IMR-90 (cell line): Measurements from ENCODE around the gene LAMB3. TPM values are rescaled to one million over a fixed set of nuclear protein-coding genes. Genes with fewer than 3 reads are reported as not detected.
A peak's percentile ranks its signal among the peaks of the same experiment; 100 is the strongest.

ENCODE experiments used
- ATAC-seq: fragments of 200-7000 bp; cut with Tn5 transposase; 2 replicates; pipeline ENCODE4 v1.9.1; 2020; ENCODE audit warnings: low read depth, mild to moderate bottlenecking, moderate library complexity
- BruUV-seq: library from RNA; stranded (reverse); fragments of 400-500 nt; replicated peaks from 2 replicates; lab custom pipeline; 2021; lab: Mats Ljungman, UMichigan
- CTCF ChIA-PET: fragments of 300-600 bp; formaldehyde crosslinking; extraction: SDS; loops from one replicate; lab custom pipeline; 2021; ENCODE audit warnings: antibody characterized with exemption; lab: Yijun Ruan, JAX
- POLR2A ChIA-PET: fragments of 300-600 bp; sonication (Branson Sonifier 250); formaldehyde crosslinking; loops from one replicate; lab custom pipeline; 2022; ENCODE audit warnings: antibody characterized with exemption; ENCODE audit not compliant: unreplicated experiment; lab: Charles Lee
- DNase-seq: peaks from one replicate; pipeline ENCODE4 v3.0.0; 2013
- H2AFZ ChIP-seq: replicated peaks from 2 replicates; pipeline ENCODE3; 2013; ENCODE audit warnings: low read length, mild to moderate bottlenecking; ENCODE audit not compliant: poor library complexity
- H2AK5ac ChIP-seq: 2 replicates; pipeline ENCODE4 v1.6.1; 2013; ENCODE audit warnings: low read depth, low read length, inconsistent platforms
- H2AK9ac ChIP-seq: replicated peaks from 2 replicates; pipeline ENCODE3; 2013; ENCODE audit warnings: mild to moderate bottlenecking, low read depth, low read length, moderate library complexity; ENCODE audit not compliant: poor library complexity
- H2BK120ac ChIP-seq: 2 replicates; pipeline ENCODE4 v1.6.1; 2013; ENCODE audit warnings: low read depth, low read length, inconsistent platforms
- H2BK15ac ChIP-seq: 3 replicates; pipeline ENCODE4 v1.6.1; 2013; ENCODE audit warnings: low read depth, low read length, inconsistent platforms
- H2BK20ac ChIP-seq: 2 replicates; pipeline ENCODE4 v1.6.1; 2013; ENCODE audit warnings: low read depth, mild to moderate bottlenecking, inconsistent platforms, low read length, moderate library complexity
- H2BK5ac ChIP-seq: 2 replicates; pipeline ENCODE4 v1.6.1; 2013; ENCODE audit warnings: mild to moderate bottlenecking, low read depth, low read length, inconsistent platforms; ENCODE audit not compliant: poor library complexity, severe bottlenecking
- H3K14ac ChIP-seq: replicated peaks from 2 replicates; pipeline ENCODE4 v1.6.1; 2013; ENCODE audit warnings: low read depth, low read length, inconsistent platforms
- H3K18ac ChIP-seq: 2 replicates; pipeline ENCODE4 v1.6.1; 2013; ENCODE audit warnings: low read depth, low read length, control low read depth
- H3K23ac ChIP-seq: 2 replicates; pipeline ENCODE4 v1.6.1; 2013; ENCODE audit warnings: low read depth, low read length, inconsistent platforms
- H3K27ac ChIP-seq: 2 replicates; pipeline ENCODE4 v1.5.1; 2013; ENCODE audit warnings: mild to moderate bottlenecking, control low read depth, low read length; ENCODE audit not compliant: insufficient read depth
- H3K27me3 ChIP-seq: 2 replicates; pipeline ENCODE4 v1.6.1; 2013; ENCODE audit warnings: low read length; ENCODE audit not compliant: control insufficient read depth, insufficient read depth
- H3K36me3 ChIP-seq: 2 replicates; pipeline ENCODE4 v1.6.1; 2013; ENCODE audit warnings: low read length, mixed read lengths; ENCODE audit not compliant: control insufficient read depth, insufficient read depth
- H3K4ac ChIP-seq: 2 replicates; pipeline ENCODE4 v1.6.1; 2013; ENCODE audit warnings: low read depth, low read length, inconsistent platforms
- H3K4me1 ChIP-seq: 2 replicates; pipeline ENCODE4 v1.6.1; 2013; ENCODE audit warnings: low read length, mixed read lengths; ENCODE audit not compliant: control insufficient read depth, insufficient read depth
- H3K4me2 ChIP-seq: 2 replicates; pipeline ENCODE4 v1.6.1; 2013; ENCODE audit warnings: low read depth, mild to moderate bottlenecking, control low read depth, low read length, moderate library complexity
- H3K4me3 ChIP-seq: 2 replicates; pipeline ENCODE4 v1.5.1; 2013; ENCODE audit warnings: low read depth, mild to moderate bottlenecking, control low read depth, low read length, moderate library complexity; ENCODE audit not compliant: insufficient read depth
- H3K56ac ChIP-seq: 2 replicates; pipeline ENCODE4 v1.6.1; 2013; ENCODE audit warnings: low read length, inconsistent platforms; ENCODE audit not compliant: insufficient read depth; ENCODE audit errors: extremely low read depth
- H3K79me1 ChIP-seq, 2 experiments: 2 replicates each; pipeline ENCODE4 v1.6.1; 2013; ENCODE audit warnings: low read length in 2 of 2, inconsistent platforms in 1 of 2, low read depth in 1 of 2
- H3K9ac ChIP-seq: 2 replicates; pipeline ENCODE4 v1.6.1; 2013; ENCODE audit warnings: low read depth, low read length, control low read depth
- H3K9me1 ChIP-seq: 2 replicates; pipeline ENCODE4 v1.6.1; 2013; ENCODE audit warnings: low read length, inconsistent platforms; ENCODE audit not compliant: insufficient read depth
- H3K9me3 ChIP-seq: 2 replicates; pipeline ENCODE4 v1.6.1; 2013; ENCODE audit warnings: low read length; ENCODE audit not compliant: control insufficient read depth, insufficient read depth
- H4K20me1 ChIP-seq: 2 replicates; pipeline ENCODE4 v1.6.1; 2013; ENCODE audit warnings: low read length, inconsistent platforms; ENCODE audit not compliant: insufficient read depth
- H4K5ac ChIP-seq: 2 replicates; pipeline ENCODE4 v1.6.1; 2013; ENCODE audit warnings: mild to moderate bottlenecking, low read depth, low read length, control low read depth
- H4K8ac ChIP-seq, 2 experiments: 2 replicates each; pipeline ENCODE4 v1.6.1; 2013; ENCODE audit warnings: low read depth in 2 of 2, low read length in 2 of 2, control low read depth in 1 of 2, inconsistent platforms in 1 of 2
- H4K91ac ChIP-seq: 2 replicates; pipeline ENCODE4 v1.6.1; 2013; ENCODE audit warnings: low read depth, low read length, inconsistent platforms; ENCODE audit not compliant: insufficient read depth
- FOS ChIP-seq: fragments of 150-350 bp; IDR thresholded peaks from 2 replicates; pipeline ENCODE4 v1.6.1; 2016; ENCODE audit warnings: low read depth, low read length
- MAFK ChIP-seq: IDR thresholded peaks from 2 replicates; pipeline ENCODE4 v1.6.1; 2012; ENCODE audit warnings: low read depth, low read length, improper control_type of control experiment
- POLR2A ChIP-seq: IDR thresholded peaks from 2 replicates; pipeline ENCODE4 v1.6.1; 2012; ENCODE audit warnings: mild to moderate bottlenecking, low read depth, low read length
- WGBS, 2 experiments: methylation state at CpG; one replicate each; pipeline versions ENCODE4 v1.1.5 to v1.1.7; 2013; ENCODE audit warnings: missing lambda C conversion rate in 2 of 2; ENCODE audit not compliant: insufficient read length in 1 of 2; ENCODE audit errors: extremely low coverage in 2 of 2; 5-methylcytosine and 5-hydroxymethylcytosine counted together
- dilution Hi-C: fragments of 300-500 bp; cut with HindIII; formaldehyde crosslinking; loops from one replicate; pipeline ENCODE4 v1.14.3; 2018; ENCODE audit warnings: low sequenced_read_pairs; ENCODE audit not compliant: unreplicated experiment
- in situ Hi-C: fragments of 300-500 bp; cut with MboI; formaldehyde crosslinking; loops from 3 replicates; pipeline ENCODE4 v1.14.3; 2019; ENCODE audit warnings: low sequenced_read_pairs, inconsistent platforms, mixed read lengths
- intact Hi-C: fragments of 100-400 bp; cut with micrococcal nuclease; formaldehyde crosslinking; loops from 2 replicates; pipeline ENCODE4 v1.10.0; 2022
- polyA plus RNA-seq, 3 experiments: library from polyadenylated mRNA; depleted of rRNA; stranded (reverse); fragments of >200 nt; gene quantifications; 2 replicates each; pipeline ENCODE4 v1.2.3, GENCODE V29; 2012; ENCODE audit warnings: low replicate concordance in 1 of 3
- total RNA-seq: library from RNA; depleted of rRNA; stranded (reverse); fragments of >200 nt; gene quantifications from 2 replicates; pipeline ENCODE4 v1.2.3, GENCODE V29; 2012

LAMB3 gene
- total and polyA plus RNA-seq, 2 of the 4 experiments (the other 2 are of a cell fraction), result 0.72 to 2.1 TPM

DNA sequence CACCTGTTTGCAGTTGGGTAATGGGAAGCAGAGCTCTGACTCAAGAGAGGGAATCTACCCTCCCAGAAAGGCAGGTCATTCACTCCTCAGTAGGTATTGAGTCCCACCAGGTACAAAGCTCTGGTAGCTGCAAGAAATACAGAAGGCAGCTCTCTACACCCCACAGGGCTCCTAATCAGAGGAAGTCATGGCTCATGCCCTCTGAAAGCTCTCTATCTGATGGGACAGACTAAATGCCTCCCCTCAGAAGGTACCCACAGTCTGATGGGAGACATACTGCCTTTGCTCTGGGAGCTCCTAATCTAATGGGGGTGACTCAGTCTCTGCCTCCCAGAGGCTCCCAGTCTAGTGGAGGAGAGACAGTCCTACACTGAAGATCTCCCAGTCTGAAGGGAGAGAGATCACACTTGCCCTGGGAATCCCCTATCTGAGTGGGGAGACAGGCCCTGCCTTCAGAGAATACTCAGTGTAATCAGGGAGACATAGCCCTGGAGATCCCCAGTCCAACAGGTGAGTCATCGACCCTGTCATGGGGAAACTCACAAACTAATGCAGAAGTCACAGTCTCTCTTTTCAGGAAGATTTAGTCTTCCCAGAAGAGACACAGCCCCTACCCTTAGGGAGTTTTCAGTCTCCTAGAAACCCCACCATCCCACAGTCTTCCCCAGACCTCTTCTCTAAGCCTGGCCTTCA lies 45.0 kb downstream of the LAMB3 start:
- H3K27ac ChIP-seq, result no peak overlapping the region
- in situ Hi-C loops, result no loop called here
- no peak overlapping the region for H4K91ac ChIP-seq
- H3K79me1 ChIP-seq, result no peaks in the 10 kb centered on the region
- no peak overlapping the region for H4K5ac ChIP-seq
- H3K9me1 ChIP-seq, result no peaks in the 10 kb centered on the region
- no peak overlapping the region for H3K18ac ChIP-seq
- intact Hi-C loops, result no loop called here
- H3K4me1 ChIP-seq, result no peaks in the 10 kb centered on the region
- DNase-seq (peak; percentile 65), ATAC-seq (peak; percentile 27)
- no peak overlapping the region for H2AK5ac ChIP-seq
- no peak overlapping the region for H2BK15ac ChIP-seq
- POLR2A ChIA-PET, result no interaction called here
- H2BK120ac ChIP-seq, result no peak overlapping the region
- H3K36me3 ChIP-seq, result no peaks in the 10 kb centered on the region
- no peaks in the 10 kb centered on the region for H4K20me1 ChIP-seq
- no CpG with 5 or more reads among the region's 1 CpG for WGBS, 2 experiments
- no peak overlapping the region for H3K4ac ChIP-seq
- H2AFZ ChIP-seq, result no peak overlapping the region
- CTCF ChIA-PET, result interaction anchor here (1.4 kb wide), 1 partner anchor 20 kb away, joined by 5 read pairs; no protein-coding TSS in a partner anchor
- H3K4me2 ChIP-seq, result no peak overlapping the region
- H3K4me3 ChIP-seq, result no peak overlapping the region
- H3K27me3 ChIP-seq, result no peaks in the 10 kb centered on the region
- no peak overlapping the region for H3K23ac ChIP-seq
- no peak overlapping the region for H2BK5ac ChIP-seq
- no peak overlapping the region for H2AK9ac ChIP-seq
- no peak overlapping the region for H2BK20ac ChIP-seq
- no peak overlapping the region for H3K14ac ChIP-seq
- no peak overlapping the region for H4K8ac ChIP-seq
- no TSS peak for BruUV-seq
- H3K9me3 ChIP-seq, result no peaks in the 10 kb centered on the region
- TF ChIP-seq POLR2A (no peak), MAFK (no peak), FOS (peak; percentile 30; the same call in 1 of the 2 replicates)
- dilution Hi-C loops, result no loop called here
- H3K56ac ChIP-seq, result no peak overlapping the region
- no peak overlapping the region for H3K9ac ChIP-seq
